Testis (tissue), 3 donors: ENCODE results near the gene NKD1. TPM values are rescaled to one million over a fixed set of nuclear protein-coding genes. Genes with fewer than 3 reads are reported as not detected.
A peak's percentile ranks its signal among the peaks of the same experiment; 100 is the strongest.

Source experiments
- DNase-seq: peaks from one replicate; pipeline ENCODE4 v3.0.0-alpha.2; 2019
- H3K27ac ChIP-seq, 2 donors: fragments of 200-600 bp; sonication (generic); one replicate each; pipeline ENCODE4 v1.5.1; 2019
- H3K27me3 ChIP-seq: fragments of 200-600 bp; sonication (generic); one replicate; pipeline ENCODE4 v1.5.1; 2019
- H3K36me3 ChIP-seq: fragments of 200-600 bp; sonication (generic); one replicate; pipeline ENCODE4 v1.5.1; 2017; ENCODE audit warnings: low read depth; ENCODE audit errors: missing control alignments
- H3K4me1 ChIP-seq: fragments of 200-600 bp; sonication (generic); one replicate; pipeline ENCODE4 v1.5.1; 2019
- H3K4me3 ChIP-seq, 2 donors: fragments of 200-600 bp; sonication (generic); one replicate each; pipeline ENCODE4 v1.5.1; 2017 to 2019
- H3K9me3 ChIP-seq: fragments of 200-600 bp; sonication (generic); one replicate; pipeline ENCODE4 v1.5.1; 2017
- CTCF ChIP-seq, 3 experiments: fragments of 450-650 bp in 2 of 3; fragments of 200-600 bp in 1 of 3; sonication (generic) in 1 of 3; IDR thresholded peaks; one replicate each; pipeline ENCODE4 v1.5.1; 2016 to 2019; ENCODE audit warnings: antibody characterized with exemption in 3 of 3, mild to moderate bottlenecking in 2 of 3, moderate library complexity in 1 of 3
- POLR2A ChIP-seq: fragments of 450-650 bp; IDR thresholded peaks from one replicate; pipeline ENCODE4 v1.6.1; 2017; ENCODE audit warnings: antibody characterized with exemption, mild to moderate bottlenecking, moderate library complexity
- WGBS, 2 donors: methylation state at CpG; one replicate each; pipeline ENCODE4 v1.1.5; 2018; 5-methylcytosine and 5-hydroxymethylcytosine counted together
- intact Hi-C: fragments of 100-400 bp; cut with DNase I; formaldehyde crosslinking; loops from one replicate; pipeline ENCODE4 v1.15.1; 2023; ENCODE audit warnings: low total_unique reads
- polyA plus RNA-seq: library from polyadenylated mRNA; stranded (reverse); fragments of 350-450 nt; fragmentation: Illumina TruSeq; extraction: RNeasy Lipid Tissue Mini Kit (QIAGEN cat#74804); gene quantifications from one replicate; pipeline ENCODE4 v1.2.3, GENCODE V29; 2014; ENCODE audit warnings: low read depth, low replicate concordance; ENCODE audit not compliant: insufficient read depth
- total RNA-seq, 2 donors: library from RNA; depleted of rRNA; stranded (reverse); fragments of >200 nt; gene quantifications; one replicate each; pipeline ENCODE4 v1.2.3, GENCODE V29; 2016

The NKD1 gene
- total and polyA plus RNA-seq, 3 donors from 2014 or later = 5.9 to 14.4 (median 8.4) TPM

- Histone ChIP-seq H3K9me3 (no peaks in the 10 kb centered on the region), H3K4me1 (peaks cover 4% of the 10 kb centered on the region), H3K4me3 (peak overlapping the region; percentile 68 to 71), H3K36me3 (no peaks in the 10 kb centered on the region), H3K27ac (no peak overlapping the region), H3K27me3 (no peaks in the 10 kb centered on the region)
- intact Hi-C loops = no loop called here
- TF ChIP-seq POLR2A (no peak), CTCF (IDR thresholded peaks at IDR 0.05) (no peak)
- WGBS, 2 donors = 2 to 3% methylated on average over 15 to 50 of the region's 50 CpGs
- peak; percentile 37 for DNase-seq
These were observed 664 bp upstream of the NKD1 start for GRCh38 chr16:50547340-50548124.

GRCh38 chr16:50548909-50549560 is 839 bp downstream of the NKD1 start:
- H3K27me3 ChIP-seq = no peaks in the 10 kb centered on the region
- WGBS, 2 donors = 22 to 28% methylated on average over 43 to 46 of the region's 46 CpGs
- no peaks in the 10 kb centered on the region for H3K36me3 ChIP-seq
- intact Hi-C loops = no loop called here
- no peaks in the 10 kb centered on the region for H3K9me3 ChIP-seq
- no peak for TF ChIP-seq POLR2A
- TF ChIP-seq CTCF (IDR thresholded peaks at IDR 0.05) = no peak
- peaks cover 4% of the 10 kb centered on the region for H3K4me1 ChIP-seq
- no peak for DNase-seq
- H3K4me3 ChIP-seq = peak overlapping the region; percentile 70 to 71
- peak overlapping the region in 1 of 2 donors; percentile 30 for H3K27ac ChIP-seq

- H3K36me3 ChIP-seq = no peaks in the 10 kb centered on the region
- intact Hi-C loops = no loop called here
- no peak overlapping the region for H3K27ac ChIP-seq
These were observed 1.3 kb downstream of the NKD1 start for GRCh38 chr16:50549561-50549915.

GRCh38 chr16:50550035-50550434 is 1.8 kb downstream of the NKD1 start:
- no peaks in the 10 kb centered on the region for H3K36me3 ChIP-seq
- H3K27me3 ChIP-seq = no peaks in the 10 kb centered on the region
- TF ChIP-seq POLR2A (no peak), CTCF (IDR thresholded peaks at IDR 0.05) (no peak)
- H3K27ac ChIP-seq = no peak overlapping the region
- 60 to 71% methylated on average over 7 to 8 of the region's 8 CpGs for WGBS, 2 donors
- peak; percentile 17 for DNase-seq
- intact Hi-C loops = no loop called here
- H3K9me3 ChIP-seq = no peaks in the 10 kb centered on the region
- no peak overlapping the region for H3K4me3 ChIP-seq
- H3K4me1 ChIP-seq = peaks cover 4% of the 10 kb centered on the region

More at GRCh38 chr16:50549561-50549915, 1.3 kb downstream of the NKD1 start:
- H3K4me3 ChIP-seq = peak overlapping the region in 1 of 2 donors; percentile 70
- no peaks in the 10 kb centered on the region for H3K9me3 ChIP-seq
- H3K27me3 ChIP-seq = no peaks in the 10 kb centered on the region
- peaks cover 4% of the 10 kb centered on the region for H3K4me1 ChIP-seq
- TF ChIP-seq CTCF (IDR thresholded peaks at IDR 0.05) (no peak), POLR2A (no peak)
- DNase-seq = no peak
- WGBS, 2 donors = 57 to 72% methylated on average over 3 to 7 of the region's 7 CpGs
